NCI-H345 treated with DMSO at 0.1 percent for 48 hours (cell line): ENCODE data around the gene C1QL4.
"Not testable (repeated sequence)": the region's sequence is repeated elsewhere in the genome, so short reads cannot be mapped to it uniquely, and the experiment has no call there.

Experiments
- DNase-seq: peaks from one replicate; lab custom pipeline; 2025; ENCODE audit not compliant: unreplicated experiment; lab: John Stamatoyannopoulos, UW

The C1QL4 gene

GRCh38 chr12:49282740-49283375 lies 54.1 kb downstream of the C1QL4 start:
- not testable (repeated sequence) for DNase-seq
